H9 (cell line): ENCODE measurements around the gene FBXO21. TPM values are rescaled to one million over a fixed set of nuclear protein-coding genes. Genes with fewer than 3 reads are reported as not detected.

Source experiments
- DNase-seq: peaks from one replicate; pipeline ENCODE4 v3.0.0-alpha.2; 2017
- H2AFZ ChIP-seq: one replicate; pipeline ENCODE4 v1.6.1; 2013; ENCODE audit warnings: mild to moderate bottlenecking, low read length, control low read depth, moderate library complexity
- H2AK5ac ChIP-seq: 2 replicates; pipeline ENCODE4 v1.6.1; 2013; ENCODE audit warnings: low read length, control low read depth, mixed read lengths; ENCODE audit not compliant: insufficient read length
- H2BK120ac ChIP-seq: one replicate; pipeline ENCODE4 v1.6.1; 2013; ENCODE audit warnings: low read depth, mild to moderate bottlenecking, low read length, control low read depth, inconsistent platforms; ENCODE audit not compliant: poor library complexity, severe bottlenecking
- H2BK12ac ChIP-seq: 2 replicates; pipeline ENCODE4 v1.6.1; 2013; ENCODE audit warnings: low read length, control low read depth, mixed read lengths, low read depth; ENCODE audit not compliant: insufficient read length
- H2BK15ac ChIP-seq: 2 replicates; pipeline ENCODE4 v1.6.1; 2013; ENCODE audit warnings: low read depth, low read length, control low read depth
- H2BK20ac ChIP-seq: one replicate; pipeline ENCODE4 v1.6.1; 2013; ENCODE audit warnings: low read depth, mild to moderate bottlenecking, low read length, control low read depth, inconsistent platforms; ENCODE audit not compliant: poor library complexity, severe bottlenecking
- H2BK5ac ChIP-seq: 2 replicates; pipeline ENCODE4 v1.6.1; 2013; ENCODE audit warnings: low read length, control low read depth, mixed read lengths; ENCODE audit not compliant: insufficient read length
- H3K14ac ChIP-seq: 2 replicates; pipeline ENCODE4 v1.6.1; 2013; ENCODE audit warnings: low read length, control low read depth; ENCODE audit not compliant: insufficient read depth
- H3K18ac ChIP-seq: 2 replicates; pipeline ENCODE4 v1.6.1; 2013; ENCODE audit warnings: low read depth, mild to moderate bottlenecking, mixed read lengths, low read length, control low read depth; ENCODE audit not compliant: insufficient read length
- H3K23ac ChIP-seq: 2 replicates; pipeline ENCODE4 v1.6.1; 2013; ENCODE audit warnings: low read length, control low read depth, mixed read lengths, low read depth; ENCODE audit not compliant: insufficient read length
- H3K23me2 ChIP-seq: 2 replicates; pipeline ENCODE4 v1.6.1; 2013; ENCODE audit warnings: low read depth, mild to moderate bottlenecking, mixed read lengths, low read length, control low read depth; ENCODE audit not compliant: insufficient read length, poor library complexity, severe bottlenecking
- H3K27ac ChIP-seq: 2 replicates; pipeline ENCODE4 v1.5.1; 2013; ENCODE audit warnings: low read length, control low read depth, mixed read lengths, low read depth; ENCODE audit not compliant: insufficient read length
- H3K27me3 ChIP-seq: 2 replicates; pipeline ENCODE4 v1.6.1; 2013; ENCODE audit warnings: low read length, control low read depth, inconsistent platforms; ENCODE audit not compliant: insufficient read depth
- H3K4ac ChIP-seq: 2 replicates; pipeline ENCODE4 v1.6.1; 2013; ENCODE audit warnings: low read depth, mild to moderate bottlenecking, control low read depth, inconsistent platforms, low read length, moderate library complexity
- H3K4me1 ChIP-seq: 2 replicates; pipeline ENCODE4 v1.6.1; 2013; ENCODE audit warnings: low read length, control low read depth, inconsistent platforms; ENCODE audit not compliant: insufficient read depth
- H3K4me2 ChIP-seq: 2 replicates; pipeline ENCODE4 v1.6.1; 2013; ENCODE audit warnings: low read length, control low read depth, mixed read lengths; ENCODE audit not compliant: insufficient read length, insufficient read depth
- H3K56ac ChIP-seq: 2 replicates; pipeline ENCODE4 v1.6.1; 2013; ENCODE audit warnings: low read depth, mild to moderate bottlenecking, mixed read lengths, low read length, control low read depth; ENCODE audit not compliant: insufficient read length
- H3K79me1 ChIP-seq: 2 replicates; pipeline ENCODE4 v1.6.1; 2013; ENCODE audit warnings: low read depth, mild to moderate bottlenecking, moderate library complexity, low read length, control low read depth, inconsistent platforms; ENCODE audit not compliant: insufficient read depth, poor library complexity, severe bottlenecking
- H3K79me2 ChIP-seq: 2 replicates; pipeline ENCODE4 v1.6.1; 2013; ENCODE audit warnings: low read length, control low read depth, inconsistent platforms; ENCODE audit not compliant: insufficient read depth
- H3K9ac ChIP-seq: 2 replicates; pipeline ENCODE4 v1.6.1; 2013; ENCODE audit warnings: low read length, control low read depth, mixed read lengths; ENCODE audit not compliant: insufficient read length; ENCODE audit errors: extremely low read depth
- H3K9me3 ChIP-seq: one replicate; pipeline ENCODE4 v1.6.1; 2013; ENCODE audit warnings: low read depth, low read length, inconsistent platforms; ENCODE audit not compliant: control insufficient read depth
- H3T11ph ChIP-seq: one replicate; pipeline ENCODE4 v1.6.1; 2013; ENCODE audit warnings: mild to moderate bottlenecking, low read length, control low read depth, inconsistent platforms
- H4K20me1 ChIP-seq: one replicate; pipeline ENCODE4 v1.6.1; 2013; ENCODE audit not compliant: control insufficient read depth, insufficient read length, insufficient read depth
- H4K5ac ChIP-seq: 2 replicates; pipeline ENCODE4 v1.6.1; 2013; ENCODE audit warnings: low read depth, mild to moderate bottlenecking, mixed read lengths, low read length, control low read depth; ENCODE audit not compliant: insufficient read length
- H4K8ac ChIP-seq: replicated peaks from 2 replicates; pipeline ENCODE4 v1.6.1; 2013; ENCODE audit warnings: low read length, control low read depth, mixed read lengths, low read depth; ENCODE audit not compliant: insufficient read length
- H4K91ac ChIP-seq: 2 replicates; pipeline ENCODE4 v1.6.1; 2013; ENCODE audit warnings: low read depth, mild to moderate bottlenecking, moderate library complexity, mixed read lengths, low read length, control low read depth; ENCODE audit not compliant: insufficient read length
- H3K27ac Mint-ChIP-seq, 3 experiments: 2 replicates in 2 of 3; 3 replicates in 1 of 3; pipeline ENCODE4 v1.8.0; 2020 to 2021; ENCODE audit warnings: mixed read lengths in 3 of 3, mild to moderate bottlenecking in 1 of 3, moderate library complexity in 1 of 3
- H3K27me3 Mint-ChIP-seq: 2 replicates; pipeline ENCODE4 v1.8.0; 2021; ENCODE audit warnings: low read depth, mild to moderate bottlenecking, moderate library complexity, mixed read lengths
- H3K36me3 Mint-ChIP-seq, 3 experiments: 2 replicates in 2 of 3; 3 replicates in 1 of 3; pipeline ENCODE4 v1.8.0; 2020 to 2021; ENCODE audit warnings: low read depth in 3 of 3, mixed read lengths in 3 of 3; ENCODE audit not compliant: insufficient read depth in 1 of 3
- H3K4me1 Mint-ChIP-seq, 2 experiments: 2 replicates each; pipeline ENCODE4 v1.8.0; 2020; ENCODE audit warnings: mixed read lengths in 2 of 2
- H3K4me3 Mint-ChIP-seq, 2 experiments: 2 replicates in 1 of 2; 3 replicates in 1 of 2; pipeline ENCODE4 v1.8.0; 2020 to 2021; ENCODE audit warnings: mild to moderate bottlenecking in 2 of 2, mixed read lengths in 2 of 2, moderate library complexity in 1 of 2
- H3K9me3 Mint-ChIP-seq, 2 experiments: 2 replicates in 1 of 2; 3 replicates in 1 of 2; pipeline ENCODE4 v1.8.0; 2020; ENCODE audit warnings: mild to moderate bottlenecking in 2 of 2, mixed read lengths in 2 of 2, moderate library complexity in 1 of 2
- CTCF ChIP-seq: fragments of 200-600 bp; sonication (generic); conservative IDR thresholded peaks from 3 replicates; pipeline ENCODE4 v1.8.0; 2021; ENCODE audit warnings: antibody characterized with exemption, mild to moderate bottlenecking
- WGBS: extraction: QIAGEN DNeasy Blood & Tissue Kit; methylation state at CpG from one replicate; pipeline ENCODE4 v1.1.7; 2013; ENCODE audit warnings: missing lambda C conversion rate, low lambda C conversion rate, mixed read lengths; ENCODE audit not compliant: insufficient read length; ENCODE audit errors: extremely low coverage; 5-methylcytosine and 5-hydroxymethylcytosine counted together
- total RNA-seq: library from RNA; stranded (reverse); gene quantifications from 2 replicates; pipeline ENCODE4 v1.2.1, GENCODE V29; 2021

Gene FBXO21
- total RNA-seq, 1 experiment from 2014 or later = 58.6 TPM

GRCh38 chr12:117161460-117162166 is 28.7 kb downstream of the FBXO21 start:
- no peak overlapping the region for H2AFZ ChIP-seq
- H3K9ac ChIP-seq = no peak overlapping the region
- no peaks in the 10 kb centered on the region for H3K4me1 ChIP-seq
- H3K27me3 ChIP-seq = no peaks in the 10 kb centered on the region
- peaks cover 53 to 96% (median 95%) of the 10 kb centered on the region in 3 experiments; a peak in 6 of 7 replicates for H3K36me3 Mint-ChIP-seq
- peak overlapping the region in 2 of 3 experiments; percentile 45 to 55; a peak in 4 of 7 replicates for H3K27ac Mint-ChIP-seq
- no peak overlapping the region for H3K56ac ChIP-seq
- H4K5ac ChIP-seq = no peak overlapping the region
- no peak overlapping the region for H3K4me3 Mint-ChIP-seq
- H4K20me1 ChIP-seq = no peaks in the 10 kb centered on the region
- no peak overlapping the region for H3K4me2 ChIP-seq
- H2AK5ac ChIP-seq = no peak overlapping the region
- no peaks in the 10 kb centered on the region for H3K9me3 Mint-ChIP-seq
- WGBS = no CpG with 5 or more reads among the region's 10 CpGs
- H2BK20ac ChIP-seq = no peak overlapping the region
- no peak for DNase-seq
- H3K18ac ChIP-seq = no peak overlapping the region
- no peaks in the 10 kb centered on the region for H3K79me1 ChIP-seq
- no peak overlapping the region for H2BK120ac ChIP-seq
- H3T11ph ChIP-seq = no peak overlapping the region
- no peaks in the 10 kb centered on the region for H3K4me1 Mint-ChIP-seq
- H3K27me3 Mint-ChIP-seq = no peaks in the 10 kb centered on the region
- no peak overlapping the region for H2BK5ac ChIP-seq
- no peak overlapping the region for H4K91ac ChIP-seq
- H3K14ac ChIP-seq = no peak overlapping the region
- no peak for TF ChIP-seq CTCF
- no peaks in the 10 kb centered on the region for H3K23me2 ChIP-seq
- H3K27ac ChIP-seq = no peak overlapping the region
- no peak overlapping the region for H4K8ac ChIP-seq
- H2BK15ac ChIP-seq = no peak overlapping the region
- no peaks in the 10 kb centered on the region for H3K9me3 ChIP-seq
- no peaks in the 10 kb centered on the region for H3K79me2 ChIP-seq
- no peak overlapping the region for H3K4ac ChIP-seq
- no peak overlapping the region for H2BK12ac ChIP-seq
- no peak overlapping the region for H3K23ac ChIP-seq
